GM12801 (cell line): ENCODE data around the gene MLH1.

Experiments
- TF ChIP-seq, protein P1 (sequence below): IDR thresholded peaks from one replicate; pipeline ENCODE4 v1.5.1; 2011; ENCODE audit warnings: control low read depth; ENCODE audit not compliant: insufficient read length; ENCODE audit errors: extremely low read depth

MLH1 gene

GRCh38 chr3:36991147-36991546 lies 2.2 kb upstream of the MLH1 start:
- TF ChIP-seq, protein P1, sequence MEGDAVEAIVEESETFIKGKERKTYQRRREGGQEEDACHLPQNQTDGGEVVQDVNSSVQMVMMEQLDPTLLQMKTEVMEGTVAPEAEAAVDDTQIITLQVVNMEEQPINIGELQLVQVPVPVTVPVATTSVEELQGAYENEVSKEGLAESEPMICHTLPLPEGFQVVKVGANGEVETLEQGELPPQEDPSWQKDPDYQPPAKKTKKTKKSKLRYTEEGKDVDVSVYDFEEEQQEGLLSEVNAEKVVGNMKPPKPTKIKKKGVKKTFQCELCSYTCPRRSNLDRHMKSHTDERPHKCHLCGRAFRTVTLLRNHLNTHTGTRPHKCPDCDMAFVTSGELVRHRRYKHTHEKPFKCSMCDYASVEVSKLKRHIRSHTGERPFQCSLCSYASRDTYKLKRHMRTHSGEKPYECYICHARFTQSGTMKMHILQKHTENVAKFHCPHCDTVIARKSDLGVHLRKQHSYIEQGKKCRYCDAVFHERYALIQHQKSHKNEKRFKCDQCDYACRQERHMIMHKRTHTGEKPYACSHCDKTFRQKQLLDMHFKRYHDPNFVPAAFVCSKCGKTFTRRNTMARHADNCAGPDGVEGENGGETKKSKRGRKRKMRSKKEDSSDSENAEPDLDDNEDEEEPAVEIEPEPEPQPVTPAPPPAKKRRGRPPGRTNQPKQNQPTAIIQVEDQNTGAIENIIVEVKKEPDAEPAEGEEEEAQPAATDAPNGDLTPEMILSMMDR = no peak

- TF ChIP-seq, protein P1 = no peak
Observed at GRCh38 chr3:36991923-36992805, 1.2 kb upstream of the MLH1 start.

GRCh38 chr3:36992806-36993325 lies 452 bp upstream of the MLH1 start, which contains the start of gene EPM2AIP1:
EPM2AIP1 (minus strand) TSS chr3:36993131; CDS start chr3:36993077, 54 bp downstream.
- TF ChIP-seq, protein P1 = no peak

DNA sequence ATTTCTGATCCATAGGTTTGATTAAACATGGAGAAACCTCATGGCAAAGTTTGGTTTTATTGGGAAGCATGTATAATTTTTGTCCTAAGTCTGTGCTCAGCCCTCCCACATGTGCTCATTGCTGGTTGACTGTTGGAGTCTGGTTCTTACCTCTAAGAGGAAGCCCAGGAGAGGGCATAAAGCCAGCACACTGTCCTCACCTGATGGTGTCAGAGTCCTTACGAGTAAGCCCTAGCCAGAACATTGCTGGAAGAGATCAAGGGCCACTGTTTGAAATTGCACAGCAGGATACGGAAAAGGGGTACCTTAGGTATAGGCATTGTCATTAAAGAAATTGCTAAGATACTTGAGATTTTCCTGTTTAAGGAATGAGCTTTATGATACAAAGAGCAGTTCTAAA lies 21.3 kb downstream of the MLH1 start:
- TF ChIP-seq, protein P1 = no peak

DNA sequence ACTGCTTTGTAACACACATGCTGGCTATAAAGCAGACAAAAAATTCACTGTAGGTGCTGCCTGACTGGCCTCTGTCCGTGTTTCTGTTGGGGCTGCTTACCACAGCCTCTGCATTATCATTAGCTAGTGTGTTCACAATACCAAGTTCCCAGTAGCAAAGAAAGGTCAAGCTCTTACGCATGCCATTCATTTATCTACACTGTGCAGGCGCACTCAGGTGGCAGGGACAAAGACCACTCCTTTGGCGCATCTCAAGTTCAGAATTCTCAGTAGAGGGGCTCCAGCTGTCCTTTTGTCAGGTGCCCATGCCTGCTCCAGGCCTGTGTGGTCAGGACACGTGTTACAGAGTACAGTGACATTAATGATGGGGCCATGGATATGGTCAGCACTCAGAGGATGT lies 22.3 kb downstream of the MLH1 start:
- TF ChIP-seq, protein P1 = no peak

- TF ChIP-seq, protein P1 = no peak
Observed at GRCh38 chr3:37016903-37017302, 23.6 kb downstream of the MLH1 start.

DNA sequence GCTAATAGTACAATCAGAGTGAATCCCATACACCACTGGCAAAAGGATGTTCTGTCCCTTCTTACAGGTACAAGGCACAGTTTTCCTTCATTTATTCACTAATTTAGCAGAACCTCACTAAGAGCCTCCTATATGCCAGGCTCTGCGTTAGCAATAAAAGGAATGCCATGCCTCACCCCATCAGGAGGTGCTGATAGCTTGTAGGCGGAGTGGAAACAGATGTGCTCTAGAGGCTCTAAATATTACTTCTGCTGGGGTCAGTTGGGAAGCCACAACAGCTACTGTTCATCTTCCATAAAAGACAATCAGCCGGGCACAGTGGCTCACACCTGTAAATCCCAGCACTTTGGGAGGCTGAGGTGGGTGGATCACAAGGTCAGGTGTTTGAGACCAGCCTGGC lies 24.4 kb downstream of the MLH1 start:
- TF ChIP-seq, protein P1 = no peak
